H1 (cell line): ENCODE measurements around the gene SMAP1. TPM values are rescaled to one million over a fixed set of nuclear protein-coding genes. Genes with fewer than 3 reads are reported as not detected.

Experiments used
- CTCF ChIA-PET: fragments of 300-600 bp; sonication (Branson Sonifier 250); formaldehyde crosslinking; loops from one replicate; lab custom pipeline; 2021; ENCODE audit not compliant: partially characterized antibody; lab: Charles Lee
- POLR2A ChIA-PET: fragments of 300-600 bp; sonication (Branson Sonifier 250); formaldehyde crosslinking; loops from one replicate; lab custom pipeline; 2021; ENCODE audit warnings: inconsistent platforms; ENCODE audit not compliant: partially characterized antibody; lab: Charles Lee
- DNase-seq, 2 experiments: peaks; one replicate each; pipeline versions ENCODE4 v3.0.0 to v3.0.0-alpha.2; 2010 to 2022; ENCODE audit warnings: low spot score in 2 of 2, low read depth in 1 of 2, mixed read lengths in 1 of 2
- FAIRE-seq: peaks from 2 replicates; lab custom pipeline; 2011; peaks lifted over from hg19 to GRCh38; lab: Jason Lieb, UNC
- H2AFZ ChIP-seq: 2 replicates; pipeline ENCODE4 v1.8.1; 2012; ENCODE audit warnings: low read length, inconsistent platforms
- H2AK5ac ChIP-seq: 2 replicates; pipeline ENCODE4 v1.6.1; 2013; ENCODE audit warnings: low read depth, low read length
- H2BK120ac ChIP-seq: replicated peaks from 2 replicates; pipeline ENCODE3; 2013; ENCODE audit warnings: low read depth, low read length, inconsistent platforms
- H2BK12ac ChIP-seq: 2 replicates; pipeline ENCODE4 v1.6.1; 2013; ENCODE audit warnings: low read depth, low read length
- H2BK15ac ChIP-seq: 2 replicates; pipeline ENCODE4 v1.6.1; 2013; ENCODE audit warnings: low read length
- H2BK20ac ChIP-seq: 2 replicates; pipeline ENCODE4 v1.6.1; 2013; ENCODE audit warnings: low read length
- H2BK5ac ChIP-seq: 2 replicates; pipeline ENCODE4 v1.6.1; 2013; ENCODE audit warnings: low read depth, low read length
- H3K14ac ChIP-seq: 2 replicates; pipeline ENCODE4 v1.6.1; 2013; ENCODE audit warnings: inconsistent platforms; ENCODE audit not compliant: insufficient read length
- H3K18ac ChIP-seq: 2 replicates; pipeline ENCODE4 v1.6.1; 2013; ENCODE audit warnings: low read length; ENCODE audit errors: extremely low read depth
- H3K23ac ChIP-seq: 2 replicates; pipeline ENCODE4 v1.6.1; 2013; ENCODE audit warnings: inconsistent platforms; ENCODE audit not compliant: insufficient read length
- H3K23me2 ChIP-seq: 2 replicates; pipeline ENCODE4 v1.6.1; 2013; ENCODE audit warnings: low read depth, low read length
- H3K27ac ChIP-seq: 2 replicates; pipeline ENCODE4 v1.6.1; 2011; ENCODE audit warnings: low read depth, low read length, inconsistent platforms
- H3K27me3 ChIP-seq, 4 experiments: replicated peaks in 1 of 4; 1 replicate in 1 of 4; 2 replicates in 3 of 4; pipeline versions ENCODE4 v1.6.1 to v1.8.1; 2011 to 2013; ENCODE audit warnings: low read length in 3 of 4, mild to moderate bottlenecking in 3 of 4, inconsistent platforms in 2 of 4, mixed read lengths in 2 of 4, moderate library complexity in 1 of 4; ENCODE audit not compliant: control insufficient read depth in 3 of 4, insufficient read depth in 3 of 4; ENCODE audit errors: extremely low read depth in 1 of 4
- H3K36me3 ChIP-seq, 4 experiments: 2 replicates each; pipeline versions ENCODE4 v1.6.1 to v1.8.1; 2011 to 2013; ENCODE audit warnings: mild to moderate bottlenecking in 4 of 4, low read length in 3 of 4, moderate library complexity in 2 of 4, control low read depth in 1 of 4, inconsistent platforms in 1 of 4; ENCODE audit not compliant: insufficient read depth in 4 of 4, control insufficient read depth in 2 of 4
- H3K4ac ChIP-seq: replicated peaks from 2 replicates; pipeline ENCODE3; 2013; ENCODE audit warnings: low read length, low read depth, mixed read lengths, inconsistent platforms; ENCODE audit not compliant: insufficient read length
- H3K4me1 ChIP-seq, 4 experiments: replicated peaks in 1 of 4; 1 replicate in 1 of 4; 2 replicates in 3 of 4; pipeline versions ENCODE4 v1.6.1 to v1.8.1; 2011 to 2013; ENCODE audit warnings: low read length in 3 of 4, inconsistent platforms in 2 of 4, mixed read lengths in 1 of 4; ENCODE audit not compliant: insufficient read depth in 4 of 4, control insufficient read depth in 3 of 4
- H3K4me2 ChIP-seq, 2 experiments: 2 replicates each; pipeline versions ENCODE4 v1.6.1 to v1.8.1; 2011 to 2013; ENCODE audit warnings: low read depth in 2 of 2, low read length in 2 of 2, control low read depth in 1 of 2, inconsistent platforms in 1 of 2, mild to moderate bottlenecking in 1 of 2; ENCODE audit not compliant: insufficient read depth in 1 of 2
- H3K4me3 ChIP-seq, 4 experiments: fragments of 200-600, 300-600 bp in 1 of 4; sonication (generic), shearing (Covaris generic), sonication (Bioruptor Twin) in 1 of 4; 2 replicates each; pipeline versions ENCODE4 v1.5.1 to v1.8.1; 2011 to 2016; ENCODE audit warnings: low read length in 4 of 4, low read depth in 3 of 4, control low read depth in 2 of 4, inconsistent platforms in 2 of 4, mild to moderate bottlenecking in 2 of 4, mixed read lengths in 1 of 4, moderate library complexity in 1 of 4; ENCODE audit not compliant: insufficient read depth in 2 of 4; ENCODE audit errors: extremely low read depth in 1 of 4
- H3K56ac ChIP-seq: replicated peaks from 2 replicates; pipeline ENCODE3; 2013; ENCODE audit warnings: low read depth, mild to moderate bottlenecking, mixed read lengths, low read length, inconsistent platforms; ENCODE audit not compliant: insufficient read length
- H3K79me1 ChIP-seq: 2 replicates; pipeline ENCODE4 v1.6.1; 2013; ENCODE audit warnings: low read depth, low read length, control low read depth
- H3K79me2 ChIP-seq, 2 experiments: 2 replicates each; pipeline versions ENCODE4 v1.6.1 to v1.8.1; 2012 to 2013; ENCODE audit warnings: low read length in 2 of 2, mild to moderate bottlenecking in 2 of 2, inconsistent platforms in 1 of 2; ENCODE audit not compliant: insufficient read depth in 2 of 2, control insufficient read depth in 1 of 2
- H3K9ac ChIP-seq, 4 experiments: replicated peaks in 1 of 4; 1 replicate in 1 of 4; 2 replicates in 3 of 4; pipeline versions ENCODE4 v1.6.1 to v1.8.1; 2011 to 2013; ENCODE audit warnings: low read depth in 3 of 4, low read length in 3 of 4, control low read depth in 2 of 4, mild to moderate bottlenecking in 2 of 4, moderate library complexity in 2 of 4, inconsistent platforms in 1 of 4; ENCODE audit errors: extremely low read depth in 1 of 4
- H3K9me3 ChIP-seq, 2 experiments: 2 replicates each; pipeline versions ENCODE4 v1.6.1 to v1.8.1; 2012 to 2013; ENCODE audit warnings: mild to moderate bottlenecking in 2 of 2, moderate library complexity in 2 of 2, control low read depth in 1 of 2, inconsistent platforms in 1 of 2, low read depth in 1 of 2, low read length in 1 of 2, mixed read lengths in 1 of 2; ENCODE audit not compliant: insufficient read depth in 2 of 2
- H4K20me1 ChIP-seq, 2 experiments: replicated peaks in 1 of 2; 2 replicates each; pipeline versions ENCODE3 to v1.8.1; 2011 to 2013; ENCODE audit warnings: inconsistent platforms in 2 of 2, low read length in 2 of 2, mild to moderate bottlenecking in 1 of 2; ENCODE audit not compliant: insufficient read depth in 2 of 2, control insufficient read depth in 1 of 2
- H4K5ac ChIP-seq: 2 replicates; pipeline ENCODE4 v1.6.1; 2013; ENCODE audit warnings: low read length, low read depth, mixed read lengths, inconsistent platforms; ENCODE audit not compliant: insufficient read length
- H4K8ac ChIP-seq: 2 replicates; pipeline ENCODE4 v1.8.0; 2013; ENCODE audit warnings: mild to moderate bottlenecking, moderate library complexity, low read length, inconsistent platforms; ENCODE audit not compliant: insufficient read depth; ENCODE audit errors: extremely low read depth
- H4K91ac ChIP-seq: replicated peaks from 2 replicates; pipeline ENCODE3; 2013; ENCODE audit warnings: low read length, mixed read lengths, inconsistent platforms; ENCODE audit not compliant: insufficient read length
- ATF2 ChIP-seq: IDR thresholded peaks from 2 replicates; pipeline ENCODE4 v1.6.1; 2012; ENCODE audit warnings: low read length, inconsistent platforms
- CBX8 ChIP-seq: fragments of 300-800, 300-1000 bp; sonication (generic); IDR thresholded peaks from 2 replicates; pipeline ENCODE4 v1.7.1; 2016; ENCODE audit warnings: low read depth, low read length, borderline replicate concordance
- FOSL1 ChIP-seq: IDR thresholded peaks from 2 replicates; pipeline ENCODE4 v1.6.1; 2011; ENCODE audit warnings: mild to moderate bottlenecking, low read depth, low read length, moderate library complexity; ENCODE audit not compliant: insufficient read depth
- MAFK ChIP-seq: IDR thresholded peaks from 2 replicates; pipeline ENCODE4 v1.6.1; 2012; ENCODE audit warnings: low read depth, mild to moderate bottlenecking, improper control_type of control experiment, low read length
- PHF8 ChIP-seq: fragments of 200-600 bp; sonication (generic); conservative IDR thresholded peaks from 2 replicates; pipeline ENCODE4 v1.7.1; 2012; ENCODE audit warnings: low read depth, mild to moderate bottlenecking, inconsistent platforms, low read length, moderate library complexity
- POU5F1 ChIP-seq: IDR thresholded peaks from 2 replicates; pipeline ENCODE4 v1.6.1; 2011; ENCODE audit warnings: low read depth, mild to moderate bottlenecking, low read length, moderate library complexity
- RBBP5 ChIP-seq: IDR thresholded peaks from 2 replicates; pipeline ENCODE4 v1.7.1; 2012; ENCODE audit warnings: low read depth, mild to moderate bottlenecking, inconsistent platforms, low read length, moderate library complexity, borderline replicate concordance
- SRF ChIP-seq: IDR thresholded peaks from 2 replicates; pipeline ENCODE4 v1.6.1; 2011; ENCODE audit warnings: mild to moderate bottlenecking, low read depth, low read length, moderate library complexity
- USF2 ChIP-seq: IDR thresholded peaks from 2 replicates; pipeline ENCODE4 v1.6.1; 2011; ENCODE audit warnings: low read length, improper control_type of control experiment
- YY1 ChIP-seq: IDR thresholded peaks from 2 replicates; pipeline ENCODE4 v1.6.1; 2011; ENCODE audit warnings: low read depth, mild to moderate bottlenecking, low read length
- WGBS, 2 experiments: shearing (Covaris generic) in 1 of 2; methylation state at CpG; one replicate each; pipeline versions ENCODE4 v1.1.6 to v1.1.7; 2013 to 2015; ENCODE audit warnings: low lambda C conversion rate in 2 of 2, mixed read lengths in 2 of 2, inconsistent platforms in 1 of 2, low coverage in 1 of 2, missing lambda C conversion rate in 1 of 2; ENCODE audit not compliant: insufficient replicate concordance in 2 of 2, insufficient coverage in 1 of 2, insufficient read length in 1 of 2; ENCODE audit errors: extremely low coverage in 1 of 2, missing lambda C conversion rate in 1 of 2; 5-methylcytosine and 5-hydroxymethylcytosine counted together
- polyA plus RNA-seq, 7 experiments: library from polyadenylated mRNA; depleted of rRNA in 3 of 7; stranded (reverse) in 5 of 7; unstranded in 2 of 7; fragments of >200 nt in 5 of 7; fragments of 200-250 nt in 2 of 7; gene quantifications; 1 replicate in 5 of 7; 2 replicates in 1 of 7; 4 replicates in 1 of 7; pipeline versions ENCODE4 v1.2.1 to v1.2.3, GENCODE V29; 2011 to 2013; ENCODE audit warnings: missing spikeins in 2 of 7, mixed read lengths in 2 of 7
- total RNA-seq: library from RNA; stranded (reverse); fragmentation: NEBNext Ultra II Directional; extraction: Animal tissue kit (Norgen Biotek cat#: 25700); gene quantifications from 2 replicates; pipeline ENCODE4 v1.2.1, GENCODE V29; 2021

Gene SMAP1
- total and polyA plus RNA-seq, 2 of the 8 experiments (the other 6 are each of a cell fraction or from before 2014, with no cell fraction given): 18.8 to 32.4 TPM

GRCh38 chr6:70846207-70846835 is 178.6 kb downstream of the SMAP1 start:
- no peaks in the 10 kb centered on the region for H3K79me1 ChIP-seq
- no peak overlapping the region for H2BK12ac ChIP-seq
- H3K27ac ChIP-seq: no peak overlapping the region
- H3K27me3 ChIP-seq: no peaks in the 10 kb centered on the region
- H2AFZ ChIP-seq: no peak overlapping the region
- no peak overlapping the region; the same call in 1 of the 2 replicates for H3K18ac ChIP-seq
- no peak overlapping the region for H3K9ac ChIP-seq
- no peak overlapping the region for H2BK20ac ChIP-seq
- H3K9me3 ChIP-seq: peaks cover 7 to 14% of the 10 kb centered on the region in 2 experiments
- FAIRE-seq (no peak), DNase-seq (no peak)
- H4K91ac ChIP-seq: no peak overlapping the region
- WGBS, 2 experiments: 93% methylated on average over 8 of the region's 8 CpGs; no CpG with 5 or more reads in 1 of the 2 experiments
- H3K36me3 ChIP-seq: peaks cover 0 to 3% (median 0%) of the 10 kb centered on the region in 4 experiments; a peak in 1 of 8 replicates
- CTCF ChIA-PET: interaction anchor here (1.5 kb wide), 1 partner anchor 39 kb away, joined by 5 read pairs; no protein-coding TSS in a partner anchor
- POLR2A ChIA-PET: no interaction called here
- H2BK120ac ChIP-seq: no peak overlapping the region
- no peaks in the 10 kb centered on the region for H4K20me1 ChIP-seq
- no peak overlapping the region for H3K23ac ChIP-seq
- no peak overlapping the region for H3K56ac ChIP-seq
- H4K5ac ChIP-seq: no peak overlapping the region
- no peaks in the 10 kb centered on the region for H3K79me2 ChIP-seq
- no peak overlapping the region for H3K4me3 ChIP-seq
- no peak overlapping the region for H2AK5ac ChIP-seq
- H4K8ac ChIP-seq: no peak overlapping the region
- no peak overlapping the region for H3K14ac ChIP-seq
- peaks cover 0 to 3% (median 0%) of the 10 kb centered on the region in 4 experiments; a peak in 2 of 7 replicates for H3K4me1 ChIP-seq
- no peak overlapping the region for H2BK15ac ChIP-seq
- H2BK5ac ChIP-seq: no peak overlapping the region
- no peak overlapping the region for H3K4ac ChIP-seq
- no peak overlapping the region for H3K4me2 ChIP-seq
- H3K23me2 ChIP-seq: no peaks in the 10 kb centered on the region
- no peak for TF ChIP-seq ATF2
- TF ChIP-seq YY1: no peak
- no peak for TF ChIP-seq SRF
- no peak for TF ChIP-seq CBX8
- TF ChIP-seq MAFK: no peak
- TF ChIP-seq USF2: no peak
- TF ChIP-seq POU5F1: no peak
- TF ChIP-seq PHF8: no peak
- no peak for TF ChIP-seq RBBP5
- TF ChIP-seq FOSL1: no peak
